GM12874 (cell line): ENCODE measurements around the gene SEH1L.
A peak's percentile ranks its signal among the peaks of the same experiment; 100 is the strongest.

Experiments
- TF ChIP-seq, protein P1 (sequence below): IDR thresholded peaks from 2 replicates; pipeline ENCODE4 v1.5.1; 2011; ENCODE audit warnings: low read depth, mild to moderate bottlenecking, control low read depth, low read length, moderate library complexity; ENCODE audit not compliant: insufficient read depth

SEH1L gene

DNA sequence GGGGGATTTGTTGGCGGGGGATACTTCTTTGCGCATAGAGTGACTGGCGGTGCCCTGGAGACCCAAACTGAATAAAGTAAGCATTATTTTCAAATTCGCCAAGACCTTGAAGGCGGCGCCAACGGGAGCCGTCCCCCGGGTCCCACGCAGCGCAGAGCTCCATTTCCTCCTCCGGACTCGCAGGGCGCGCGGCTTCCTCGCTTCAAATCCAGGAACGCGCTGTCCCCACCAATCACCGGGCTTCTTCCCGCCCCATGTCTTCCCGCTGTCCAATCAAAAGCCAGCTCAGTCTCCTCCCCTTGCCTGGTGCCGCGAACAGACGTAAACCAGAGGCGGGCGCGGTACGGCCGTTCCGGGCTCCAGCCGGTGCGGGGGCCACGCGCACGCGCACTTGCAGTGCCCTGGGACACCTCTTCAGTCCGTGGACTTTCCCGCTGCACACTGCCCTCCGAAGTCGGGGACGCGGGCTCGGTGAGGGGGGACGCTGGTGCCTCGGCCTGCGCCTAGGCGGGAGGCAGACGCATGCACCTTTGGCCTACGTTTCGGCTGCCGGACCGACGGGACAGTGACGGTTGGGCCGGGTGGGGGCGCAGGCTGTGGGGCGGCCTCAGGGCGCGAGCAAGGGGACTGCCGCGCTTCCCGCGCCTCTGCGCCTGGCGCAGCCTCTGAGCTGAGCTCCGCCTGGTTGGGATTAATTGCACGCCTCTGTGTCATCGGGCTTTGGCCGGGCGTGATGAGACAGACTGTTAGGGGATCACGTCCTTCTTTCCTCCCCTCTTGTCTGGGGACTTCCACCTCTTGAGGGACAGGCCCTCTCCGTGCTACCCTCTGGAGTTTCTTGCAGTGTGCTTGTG lies 43.4 kb downstream of the SEH1L start, which contains the start of gene CEP192:
TSS of gene CEP192 (plus strand) at position 396 of the 854 bp plus-strand sequence. CDS start 8,063 bp downstream, outside the sequence.
- TF ChIP-seq, protein P1, sequence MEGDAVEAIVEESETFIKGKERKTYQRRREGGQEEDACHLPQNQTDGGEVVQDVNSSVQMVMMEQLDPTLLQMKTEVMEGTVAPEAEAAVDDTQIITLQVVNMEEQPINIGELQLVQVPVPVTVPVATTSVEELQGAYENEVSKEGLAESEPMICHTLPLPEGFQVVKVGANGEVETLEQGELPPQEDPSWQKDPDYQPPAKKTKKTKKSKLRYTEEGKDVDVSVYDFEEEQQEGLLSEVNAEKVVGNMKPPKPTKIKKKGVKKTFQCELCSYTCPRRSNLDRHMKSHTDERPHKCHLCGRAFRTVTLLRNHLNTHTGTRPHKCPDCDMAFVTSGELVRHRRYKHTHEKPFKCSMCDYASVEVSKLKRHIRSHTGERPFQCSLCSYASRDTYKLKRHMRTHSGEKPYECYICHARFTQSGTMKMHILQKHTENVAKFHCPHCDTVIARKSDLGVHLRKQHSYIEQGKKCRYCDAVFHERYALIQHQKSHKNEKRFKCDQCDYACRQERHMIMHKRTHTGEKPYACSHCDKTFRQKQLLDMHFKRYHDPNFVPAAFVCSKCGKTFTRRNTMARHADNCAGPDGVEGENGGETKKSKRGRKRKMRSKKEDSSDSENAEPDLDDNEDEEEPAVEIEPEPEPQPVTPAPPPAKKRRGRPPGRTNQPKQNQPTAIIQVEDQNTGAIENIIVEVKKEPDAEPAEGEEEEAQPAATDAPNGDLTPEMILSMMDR, result peak; percentile 45

DNA sequence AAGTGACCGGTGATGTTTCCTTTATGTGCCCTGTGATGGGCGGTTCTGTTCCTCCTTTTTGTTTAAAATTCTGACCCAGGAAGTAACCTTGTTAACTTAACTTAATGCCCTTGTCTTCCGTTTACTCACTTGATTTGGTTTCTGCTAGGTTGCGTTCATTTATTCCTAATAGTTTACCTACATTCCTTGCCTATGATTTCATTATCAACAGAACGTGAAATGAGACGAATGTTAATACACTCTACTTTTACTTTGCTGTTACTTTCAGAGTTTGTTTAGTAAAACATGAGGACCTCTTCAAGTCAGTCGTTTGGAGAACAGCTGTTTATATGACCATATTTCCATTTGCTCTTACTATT lies 44.0 kb downstream of the SEH1L start:
- TF ChIP-seq, protein P1, result no peak

DNA sequence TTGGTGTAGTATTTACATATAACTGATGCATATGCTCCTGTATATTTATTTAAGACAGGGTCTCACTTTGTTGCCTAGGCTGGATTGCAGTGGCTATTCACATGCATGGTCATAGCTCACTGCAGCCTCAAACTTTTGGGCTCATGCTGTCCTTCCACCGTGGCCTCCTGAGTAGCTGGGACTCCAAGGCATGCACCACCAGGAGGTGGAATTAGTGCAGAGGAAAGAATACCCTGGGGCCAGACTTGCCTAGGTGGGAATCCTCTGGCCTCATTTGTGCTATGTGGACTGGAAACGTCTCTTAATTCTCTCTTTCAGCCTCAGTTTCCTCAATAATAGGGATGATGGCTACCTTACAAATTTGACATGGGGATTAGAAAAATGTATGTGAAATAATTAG lies 45.6 kb downstream of the SEH1L start:
- TF ChIP-seq, protein P1, result no peak

DNA sequence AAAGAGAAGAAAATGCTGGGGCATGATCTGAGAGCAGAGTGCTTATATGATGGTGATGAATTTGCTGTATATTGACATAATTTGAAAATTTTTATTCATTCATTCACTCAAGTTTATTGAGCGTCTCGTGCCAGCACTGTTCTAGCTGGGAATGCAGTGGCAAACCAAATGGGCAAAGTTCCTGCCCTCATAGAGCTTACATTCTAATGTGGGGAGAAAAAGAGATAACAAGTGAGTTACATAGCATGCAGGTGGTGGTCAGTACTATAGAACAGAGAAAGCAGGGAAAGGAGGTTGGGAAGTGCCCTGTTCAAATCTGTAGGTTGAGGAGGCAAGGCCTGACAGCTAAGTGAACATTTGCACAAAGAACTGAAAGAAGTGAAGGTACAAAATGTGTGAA lies 47.6 kb downstream of the SEH1L start:
- TF ChIP-seq, protein P1, result no peak

DNA sequence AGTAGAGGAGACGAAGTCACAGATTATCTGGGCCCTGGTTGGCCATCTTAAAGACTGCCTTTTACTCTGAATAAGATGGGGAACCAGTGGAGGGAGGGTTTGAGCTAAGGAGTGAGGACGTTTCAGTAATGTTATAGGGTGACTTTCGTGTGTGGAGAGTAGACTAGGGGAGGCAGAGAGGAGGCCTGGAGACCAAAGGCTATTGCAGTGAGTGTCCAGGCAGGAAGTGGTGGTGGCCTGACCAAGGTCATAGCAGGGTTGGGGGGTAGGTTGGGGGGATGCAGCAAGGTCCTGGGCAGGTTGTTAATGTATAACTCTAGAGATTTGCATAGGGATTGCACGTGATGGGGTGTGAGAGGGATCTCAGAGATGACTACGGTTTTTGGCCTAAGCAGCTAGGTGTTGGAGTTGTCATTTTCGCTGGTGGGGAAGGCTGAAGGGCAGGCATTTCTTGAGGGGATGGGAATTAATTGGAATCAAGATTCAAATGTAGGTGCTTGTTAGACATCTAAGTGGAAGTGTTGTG lies 48.2 kb downstream of the SEH1L start:
- TF ChIP-seq, protein P1, result no peak

DNA sequence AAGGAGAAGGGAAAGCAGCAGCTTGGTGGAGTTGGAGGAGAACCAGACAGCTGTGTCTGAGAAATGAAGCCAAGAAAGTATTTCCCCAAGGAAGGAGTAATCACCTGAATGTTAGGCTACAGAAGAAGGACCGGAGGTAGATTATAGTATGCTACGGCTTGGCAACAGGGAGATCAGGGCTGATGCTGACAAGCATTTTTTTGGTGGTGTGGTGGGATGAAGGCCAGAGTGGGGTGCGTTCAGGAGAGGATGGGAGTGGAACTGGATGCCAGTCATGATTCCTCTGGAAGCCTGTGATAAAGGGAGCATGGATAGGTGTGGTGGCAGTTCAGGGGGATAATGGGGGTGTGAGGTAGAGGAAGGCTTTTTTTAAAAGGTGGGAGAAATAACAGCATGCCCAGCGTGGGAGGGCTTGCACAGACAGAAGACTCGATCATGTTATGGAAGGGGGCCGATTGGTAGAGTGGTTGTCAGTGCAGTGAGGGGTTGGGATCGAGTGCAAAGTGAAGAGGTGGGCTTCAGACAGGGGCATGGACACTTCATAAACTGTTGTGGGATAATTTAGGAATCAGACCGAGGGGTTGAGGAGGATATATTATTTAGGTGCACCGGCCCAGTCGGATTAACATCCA lies 49.0 kb downstream of the SEH1L start:
- TF ChIP-seq, protein P1, result no peak

DNA sequence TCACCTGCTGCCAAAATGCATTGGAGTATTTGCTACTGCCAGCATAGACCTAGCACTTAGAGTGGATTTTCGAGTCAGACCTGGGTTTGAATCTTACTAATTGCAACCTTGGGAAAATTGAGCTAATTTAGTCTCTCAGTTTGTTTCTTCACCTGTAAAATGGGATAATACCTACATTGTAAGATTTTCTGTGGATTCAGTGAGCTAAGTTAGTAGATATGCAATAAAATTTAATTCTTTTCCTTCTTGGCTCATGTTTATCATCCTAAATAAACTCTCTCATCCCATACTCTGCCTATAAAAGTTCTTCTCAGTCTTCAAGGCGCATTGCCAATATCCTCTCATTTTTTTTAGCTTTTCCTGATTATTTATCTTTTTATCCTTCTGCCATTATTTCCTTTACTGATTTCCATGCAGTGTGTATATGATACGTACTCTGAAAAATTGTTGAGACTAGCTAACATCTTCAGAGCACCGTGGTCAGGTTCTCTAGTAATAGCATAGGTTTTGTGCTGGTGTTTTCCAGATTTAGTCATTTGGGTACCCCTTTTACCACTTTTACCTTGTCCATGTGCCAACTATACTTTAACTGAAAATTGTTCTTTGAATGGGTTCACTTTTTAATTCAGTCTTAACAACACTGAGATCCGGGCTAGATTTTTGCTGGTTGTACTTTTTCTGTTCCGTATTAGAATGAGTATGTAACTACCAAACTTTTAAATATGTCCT lies 50.7 kb downstream of the SEH1L start:
- TF ChIP-seq, protein P1, result no peak
